Upper lobe of right lung (tissue), 1 donor: Measurements from ENCODE around the gene GALNT7. TPM values are rescaled to one million over a fixed set of nuclear protein-coding genes. Genes with fewer than 3 reads are reported as not detected.

Experiments used
- ATAC-seq: fragments of 200-7000 bp; cut with Tn5 transposase; one replicate; pipeline ENCODE4 v1.9.1; 2020; ENCODE audit warnings: mild to moderate bottlenecking, moderate library complexity
- DNase-seq: peaks from one replicate; pipeline ENCODE4 v3.0.0-alpha.2; 2020
- H3K27ac ChIP-seq: fragments of 200-600 bp; one replicate; pipeline ENCODE4 v1.8.0; 2022
- H3K27me3 ChIP-seq: fragments of 200-600 bp; one replicate; pipeline ENCODE4 v1.8.0; 2022; ENCODE audit warnings: mild to moderate bottlenecking
- H3K36me3 ChIP-seq: fragments of 200-600 bp; one replicate; pipeline ENCODE4 v1.8.0; 2022
- H3K4me1 ChIP-seq: fragments of 200-600 bp; one replicate; pipeline ENCODE4 v1.8.0; 2022
- H3K4me3 ChIP-seq: fragments of 200-600 bp; one replicate; pipeline ENCODE4 v1.8.0; 2022; ENCODE audit warnings: mild to moderate bottlenecking
- H3K9me3 ChIP-seq: fragments of 200-600 bp; one replicate; pipeline ENCODE4 v1.8.0; 2022
- CTCF ChIP-seq: fragments of 200-600 bp; IDR thresholded peaks from one replicate; pipeline ENCODE4 v1.8.0; 2022; ENCODE audit warnings: antibody characterized with exemption
- intact Hi-C: fragments of 100-400 bp; cut with DNase I; formaldehyde crosslinking; loops from one replicate; pipeline ENCODE4 v1.11.0; 2022
- total RNA-seq: library from RNA; stranded (reverse); fragmentation: NEBNext Ultra II Directional; extraction: Animal tissue kit (Norgen Biotek cat#: 25700); gene quantifications from one replicate; pipeline ENCODE4 v1.2.1, GENCODE V29; 2021
- donor health status: DM: no; HTN: yes; CAD: no; lungs with severe emphysema.

Gene GALNT7
- total RNA-seq, 1 donor from 2014 or later = 22.3 TPM

GRCh38 chr4:173318240-173318639, 149.6 kb downstream of the GALNT7 start:
- Histone ChIP-seq H3K36me3 (peaks cover 27% of the 10 kb centered on the region), H3K27me3 (no peaks in the 10 kb centered on the region), H3K27ac (no peak overlapping the region), H3K4me3 (no peak overlapping the region), H3K9me3 (no peaks in the 10 kb centered on the region), H3K4me1 (no peaks in the 10 kb centered on the region)
- DNase-seq (no peak), ATAC-seq (no peak)
- no peak for TF ChIP-seq CTCF
- intact Hi-C loops = loop anchor here (5.0 kb wide), 1 partner anchor 99 kb away; no protein-coding TSS in a partner anchor

GRCh38 chr4:173318648-173319211, 150.1 kb downstream of the GALNT7 start:
- Histone ChIP-seq H3K27ac (no peak overlapping the region), H3K9me3 (no peaks in the 10 kb centered on the region), H3K4me1 (no peaks in the 10 kb centered on the region), H3K4me3 (no peak overlapping the region), H3K36me3 (peaks cover 27% of the 10 kb centered on the region), H3K27me3 (no peaks in the 10 kb centered on the region)
- ATAC-seq (peak; percentile 62), DNase-seq (no peak)
- TF ChIP-seq CTCF = peak; percentile 51
- intact Hi-C loops = loop anchor here (5.0 kb wide), 1 partner anchor 99 kb away; no protein-coding TSS in a partner anchor

- no peaks in the 10 kb centered on the region for H3K27me3 ChIP-seq
- intact Hi-C loops = loop anchor here (5.0 kb wide), 1 partner anchor 98 kb away; no protein-coding TSS in a partner anchor
- DNase-seq (no peak), ATAC-seq (no peak)
- no peaks in the 10 kb centered on the region for H3K9me3 ChIP-seq
- peaks cover 25% of the 10 kb centered on the region for H3K36me3 ChIP-seq
- TF ChIP-seq CTCF = no peak
- H3K4me3 ChIP-seq = no peak overlapping the region
- H3K4me1 ChIP-seq = no peaks in the 10 kb centered on the region
- H3K27ac ChIP-seq = no peak overlapping the region
Measured at GRCh38 chr4:173319696-173320095, 151.1 kb downstream of the GALNT7 start.

- intact Hi-C loops = no loop called here
- Histone ChIP-seq H3K27me3 (no peaks in the 10 kb centered on the region), H3K27ac (no peak overlapping the region), H3K4me3 (no peak overlapping the region), H3K36me3 (peaks cover 38% of the 10 kb centered on the region), H3K9me3 (no peaks in the 10 kb centered on the region), H3K4me1 (no peaks in the 10 kb centered on the region)
- ATAC-seq (no peak), DNase-seq (no peak)
- no peak for TF ChIP-seq CTCF
Measured at GRCh38 chr4:173325007-173325736, 156.6 kb downstream of the GALNT7 start.

- TF ChIP-seq CTCF = no peak
- Histone ChIP-seq H3K4me1 (peaks cover 18% of the 10 kb centered on the region), H3K27ac (no peak overlapping the region), H3K4me3 (no peak overlapping the region), H3K27me3 (no peaks in the 10 kb centered on the region), H3K36me3 (peaks cover 55% of the 10 kb centered on the region), H3K9me3 (no peaks in the 10 kb centered on the region)
- no peak for DNase-seq
- intact Hi-C loops = no loop called here
- peak; percentile 41 for ATAC-seq
Measured at GRCh38 chr4:173328236-173328901, 159.8 kb downstream of the GALNT7 start.
